Activated naive CD4-positive, alpha-beta T cell treated with anti-CD3 and anti-CD28 coated beads, Interleukin-2, amount 50 U/mL, for 16 hours (primary cell): Measurements from ENCODE around the gene OR1S2.
"Not testable (repeated sequence)": the region's sequence is repeated elsewhere in the genome, so short reads cannot be mapped to it uniquely, and the experiment has no call there.

Experiments
- DNase-seq: peaks from one replicate; pipeline ENCODE4 v3.0.0-alpha.2; 2020

OR1S2 gene

GRCh38 chr11:58204042-58204441 is at the start of gene OR1S2:
Gene OR1S2, minus strand, starts transcription at chr11:58204142. Its CDS starts 0 bp downstream, at chr11:58204142.
- DNase-seq = no peak

- DNase-seq = no peak
These were observed 40.0 kb upstream of the OR1S2 start for GRCh38 chr11:58243954-58244353.

GRCh38 chr11:58227956-58228615 is 24.1 kb upstream of the OR1S2 start:
- DNase-seq = no peak

- DNase-seq = no peak
These were observed 18.8 kb upstream of the OR1S2 start for GRCh38 chr11:58222721-58223120.

GRCh38 chr11:58216476-58216875 is 12.5 kb upstream of the OR1S2 start:
- no peak for DNase-seq

GRCh38 chr11:58212420-58212819 is 8.5 kb upstream of the OR1S2 start, which contains the start of gene OR1S1:
Gene OR1S1, plus strand, starts transcription at chr11:58212720.
- not testable (repeated sequence) for DNase-seq

GRCh38 chr11:58199271-58199670 is 4.7 kb downstream of the OR1S2 start:
- no peak for DNase-seq

GRCh38 chr11:58195939-58196338 is 8.0 kb downstream of the OR1S2 start:
- no peak for DNase-seq

GRCh38 chr11:58193391-58193790 is 10.6 kb downstream of the OR1S2 start:
- no peak for DNase-seq

- no peak for DNase-seq
These were observed 11.7 kb downstream of the OR1S2 start for GRCh38 chr11:58192229-58192628.

- no peak for DNase-seq
These were observed 15.2 kb downstream of the OR1S2 start, which contains the start of gene OR9Q2 for GRCh38 chr11:58188770-58189169. Gene OR9Q2, plus strand, starts transcription at chr11:58189070. Its CDS starts 1,421 bp downstream, at chr11:58190491.

GRCh38 chr11:58186938-58187337 is 17.0 kb downstream of the OR1S2 start:
- DNase-seq = no peak

GRCh38 chr11:58179648-58180047 is 24.3 kb downstream of the OR1S2 start:
- DNase-seq = no peak

- DNase-seq = no peak
These were observed 25.5 kb downstream of the OR1S2 start for GRCh38 chr11:58178444-58178843.

GRCh38 chr11:58177409-58178054 is 26.4 kb downstream of the OR1S2 start:
- no peak for DNase-seq

- DNase-seq = no peak
These were observed 38.3 kb downstream of the OR1S2 start for GRCh38 chr11:58165504-58166106.

GRCh38 chr11:58164990-58165389 is 39.0 kb downstream of the OR1S2 start:
- DNase-seq = no peak

- no peak for DNase-seq
These were observed 39.6 kb downstream of the OR1S2 start for GRCh38 chr11:58164389-58164788.
